ENCODE results near the gene MIER1. TPM values are rescaled to one million over a fixed set of nuclear protein-coding genes. Genes with fewer than 3 reads are reported as not detected.

The MIER1 gene
- total RNA-seq, result 35.2 and 45.8 TPM in 2 replicates

GRCh38 chr1:66924756-66925557, at the start of gene MIER1, which contains the start of gene DNAI4:
MIER1 (plus strand) TSS chr1:66924990; CDS start chr1:66925029, 39 bp downstream.
DNAI4 (minus strand) TSS chr1:66924856; CDS start chr1:66924831, 25 bp downstream.

Other genes starting within 250 kb of the MIER1 start
- 1.0 TPM in 1 of 2 replicates, not detected in the other for gene DYNLT5, start 172.5 kb upstream of the MIER1 start, total RNA-seq
- not detected in 2 replicates for gene INSL5, start 123.7 kb upstream of the MIER1 start, total RNA-seq
- gene DNAI4, start 134 bp upstream of the MIER1 start, total RNA-seq, result 6.3 and 6.6 TPM in 2 replicates
- gene SLC35D1, start 129.2 kb downstream of the MIER1 start, total RNA-seq, result 11.8 and 37.9 TPM in 2 replicates
- gene C1orf141, start 210.0 kb downstream of the MIER1 start, total RNA-seq, result not detected in 2 replicates
- gene IL23R, start 241.5 kb downstream of the MIER1 start, total RNA-seq, result not detected in 2 replicates